Activated CD8-positive, alpha-beta memory T cell treated with anti-CD3 and anti-CD28 coated beads for 24 hours (primary cell): ENCODE data around the gene CAMSAP1.

Experiments
- DNase-seq: peaks from one replicate; pipeline ENCODE4 v3.0.0-alpha.2; 2020

Gene CAMSAP1

GRCh38 chr9:135788576-135789300 is 118.6 kb downstream of the CAMSAP1 start:
- no peak for DNase-seq

GRCh38 chr9:135787776-135788575 is 119.4 kb downstream of the CAMSAP1 start:
- no peak for DNase-seq

- DNase-seq = no peak
These were observed 120.0 kb downstream of the CAMSAP1 start for GRCh38 chr9:135787317-135787716.

GRCh38 chr9:135786146-135786690 is 121.1 kb downstream of the CAMSAP1 start:
- no peak for DNase-seq

- DNase-seq = no peak
These were observed 122.3 kb downstream of the CAMSAP1 start for GRCh38 chr9:135785013-135785575.

GRCh38 chr9:135783540-135784245 is 123.7 kb downstream of the CAMSAP1 start:
- no peak for DNase-seq

GRCh38 chr9:135782946-135783345 is 124.4 kb downstream of the CAMSAP1 start:
- no peak for DNase-seq

GRCh38 chr9:135780626-135781025 is 126.7 kb downstream of the CAMSAP1 start:
- DNase-seq = no peak

- no peak for DNase-seq
These were observed 127.3 kb downstream of the CAMSAP1 start for GRCh38 chr9:135780086-135780485.

- no peak for DNase-seq
These were observed 127.8 kb downstream of the CAMSAP1 start for GRCh38 chr9:135779571-135779970.

- no peak for DNase-seq
These were observed 128.9 kb downstream of the CAMSAP1 start for GRCh38 chr9:135778421-135778820.

GRCh38 chr9:135777623-135778177 is 129.6 kb downstream of the CAMSAP1 start:
- DNase-seq = no peak

GRCh38 chr9:135776893-135777622 is 130.3 kb downstream of the CAMSAP1 start:
- DNase-seq = no peak

- no peak for DNase-seq
These were observed 131.4 kb downstream of the CAMSAP1 start for GRCh38 chr9:135775911-135776310.

GRCh38 chr9:135774794-135775525 is 132.4 kb downstream of the CAMSAP1 start:
- no peak for DNase-seq

- DNase-seq = no peak
These were observed 133.1 kb downstream of the CAMSAP1 start for GRCh38 chr9:135774239-135774747.

- no peak for DNase-seq
These were observed 133.7 kb downstream of the CAMSAP1 start for GRCh38 chr9:135773530-135774238.

- DNase-seq = no peak
These were observed 134.4 kb downstream of the CAMSAP1 start for GRCh38 chr9:135772702-135773493.

GRCh38 chr9:135772056-135772646 is 135.2 kb downstream of the CAMSAP1 start:
- no peak for DNase-seq
